Caki2 (cell line): ENCODE data around the gene CORO7. TPM values are rescaled to one million over a fixed set of nuclear protein-coding genes. Genes with fewer than 3 reads are reported as not detected.

Experiments
- DNase-seq: peaks from one replicate; pipeline ENCODE4 v3.0.0-alpha.2; 2015; ENCODE audit warnings: low read depth
- in situ Hi-C: cut with HindIII; loops from 2 replicates; pipeline ENCODE4 v1.10.0; 2016; ENCODE audit warnings: low sequenced_read_pairs, low pct_unique_long_range_greater_than_20kb, mixed read lengths
- total RNA-seq: library from RNA; depleted of rRNA; stranded (reverse); fragments of >200 nt; shearing (Covaris generic); gene quantifications from 2 replicates; pipeline ENCODE4 v1.2.3, GENCODE V29; 2014; ENCODE audit warnings: low replicate concordance; rRNA removed

Gene CORO7
- total RNA-seq, 1 experiment from 2014 or later = 31.7 TPM

DNA sequence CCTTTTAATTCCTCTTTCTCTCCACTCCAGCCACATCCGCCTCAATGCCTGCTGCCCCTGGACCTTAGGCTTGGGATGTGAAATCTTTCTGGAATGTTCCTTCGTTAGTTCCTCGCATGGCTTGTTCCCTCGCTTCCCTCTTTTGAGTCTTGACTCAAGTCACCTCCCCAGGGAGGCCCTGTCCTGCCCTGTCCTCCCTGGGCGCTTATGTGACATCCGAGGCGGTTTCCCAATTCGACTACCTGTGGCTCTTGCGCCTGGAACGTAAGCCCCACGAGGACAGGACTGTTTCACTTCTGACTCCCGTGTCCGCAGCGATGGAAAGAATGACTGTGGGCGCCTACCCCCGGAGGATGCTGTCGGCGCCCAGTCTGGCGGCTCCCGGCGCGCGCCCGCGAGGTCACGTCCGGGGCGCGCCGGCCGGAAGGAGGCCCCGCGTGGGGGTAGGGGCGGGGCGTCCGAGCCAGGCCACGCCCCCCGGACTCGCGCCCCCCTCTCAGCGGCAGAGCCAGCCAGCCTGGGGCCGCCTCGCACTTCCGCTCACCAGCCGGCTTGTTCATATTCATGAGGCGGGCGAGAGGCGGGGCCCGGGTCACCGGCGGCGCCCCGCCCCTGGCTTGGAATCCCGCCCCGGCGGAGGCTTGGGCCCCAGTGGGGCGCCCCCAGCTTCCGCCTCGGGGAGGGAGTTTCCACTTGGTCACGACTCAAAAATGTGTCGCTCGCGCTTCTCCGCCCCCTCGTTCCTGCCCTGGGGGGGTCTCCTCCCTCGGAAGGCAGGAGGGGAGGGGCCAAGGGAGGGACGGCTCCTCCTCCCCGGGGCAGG lies 109.0 kb downstream of the CORO7 start:
- DNase-seq = peak; percentile 100
- in situ Hi-C loops = no loop called here

DNA sequence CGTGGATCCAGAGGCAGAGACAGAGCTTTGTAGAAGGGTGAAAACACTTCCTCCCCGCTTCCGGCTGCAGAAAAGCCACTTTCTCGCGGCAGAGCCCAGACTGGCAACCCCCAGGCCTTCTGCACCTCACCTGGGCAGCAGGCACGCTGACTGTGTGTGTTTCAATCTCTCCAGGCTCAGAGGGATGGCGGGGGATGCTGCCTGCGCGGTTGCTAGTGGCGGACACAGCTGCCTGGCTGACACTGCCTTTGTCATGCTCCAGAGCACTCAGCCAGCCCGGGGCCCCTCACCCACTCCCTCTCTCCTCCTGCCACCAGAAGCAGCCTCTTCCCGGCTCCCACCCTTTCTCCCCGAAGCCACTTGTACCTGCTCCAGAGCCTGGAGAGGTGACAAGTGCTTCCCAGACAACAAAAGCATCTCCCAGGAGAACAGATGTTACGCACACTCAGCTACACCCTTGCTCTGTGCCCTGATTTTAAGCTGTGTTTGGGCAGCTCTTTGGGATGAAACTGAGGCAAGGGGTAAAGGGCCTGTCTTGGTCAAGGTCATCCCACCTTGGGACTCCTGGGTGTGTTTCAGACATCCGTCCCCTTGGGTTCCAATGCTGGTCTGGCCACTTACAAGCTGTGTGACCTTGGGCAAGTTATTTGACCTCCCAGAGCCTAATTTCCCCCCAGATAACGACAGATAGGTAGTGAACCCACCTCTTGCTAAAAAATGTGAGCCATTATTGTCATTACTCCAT lies 109.8 kb downstream of the CORO7 start:
- DNase-seq = no peak
- in situ Hi-C loops = no loop called here

Other genes with a start within 250 kb of the CORO7 start
- gene SRL, start 174.5 kb downstream of the CORO7 start, total RNA-seq = not detected in 2 replicates
- gene TFAP4, start 143.6 kb downstream of the CORO7 start, total RNA-seq = 35.1 TPM in 2 replicates
- 5.7 and 7.4 TPM in 2 replicates for gene GLIS2, start 100.5 kb downstream of the CORO7 start, total RNA-seq
- 58.8 and 80.7 TPM in 2 replicates for gene PAM16, start 65.3 kb downstream of the CORO7 start, total RNA-seq
- gene VASN, start 44.7 kb downstream of the CORO7 start, total RNA-seq = 4.3 and 5.5 TPM in 2 replicates
- 106 and 136 TPM in 2 replicates for gene DNAJA3, start 9.3 kb upstream of the CORO7 start, total RNA-seq
- gene NMRAL1, start 58.0 kb upstream of the CORO7 start, total RNA-seq = 211 and 290 TPM in 2 replicates
- 59.7 and 65.0 TPM in 2 replicates for gene HMOX2, start 59.8 kb upstream of the CORO7 start, total RNA-seq
- 0.20 and 1.3 TPM in 2 replicates for gene CDIP1, start 122.2 kb upstream of the CORO7 start, total RNA-seq
- gene C16orf96, start 139.7 kb upstream of the CORO7 start, total RNA-seq = not detected in 2 replicates
- 4.3 and 12.4 TPM in 2 replicates for gene UBALD1, start 198.3 kb upstream of the CORO7 start, total RNA-seq
- gene MGRN1, start 208.2 kb upstream of the CORO7 start, total RNA-seq = 13.8 and 14.1 TPM in 2 replicates